Measurements from ENCODE around the gene ZNF680. TPM values are rescaled to one million over a fixed set of nuclear protein-coding genes. Genes with fewer than 3 reads are reported as not detected.
"Not testable (repeated sequence)": the region's sequence is repeated elsewhere in the genome, so short reads cannot be mapped to it uniquely, and the experiment has no call there.

ZNF680 gene
- total and polyA plus RNA-seq, 12 donors: 9.5 to 51.5 (median 26.8) TPM

DNA sequence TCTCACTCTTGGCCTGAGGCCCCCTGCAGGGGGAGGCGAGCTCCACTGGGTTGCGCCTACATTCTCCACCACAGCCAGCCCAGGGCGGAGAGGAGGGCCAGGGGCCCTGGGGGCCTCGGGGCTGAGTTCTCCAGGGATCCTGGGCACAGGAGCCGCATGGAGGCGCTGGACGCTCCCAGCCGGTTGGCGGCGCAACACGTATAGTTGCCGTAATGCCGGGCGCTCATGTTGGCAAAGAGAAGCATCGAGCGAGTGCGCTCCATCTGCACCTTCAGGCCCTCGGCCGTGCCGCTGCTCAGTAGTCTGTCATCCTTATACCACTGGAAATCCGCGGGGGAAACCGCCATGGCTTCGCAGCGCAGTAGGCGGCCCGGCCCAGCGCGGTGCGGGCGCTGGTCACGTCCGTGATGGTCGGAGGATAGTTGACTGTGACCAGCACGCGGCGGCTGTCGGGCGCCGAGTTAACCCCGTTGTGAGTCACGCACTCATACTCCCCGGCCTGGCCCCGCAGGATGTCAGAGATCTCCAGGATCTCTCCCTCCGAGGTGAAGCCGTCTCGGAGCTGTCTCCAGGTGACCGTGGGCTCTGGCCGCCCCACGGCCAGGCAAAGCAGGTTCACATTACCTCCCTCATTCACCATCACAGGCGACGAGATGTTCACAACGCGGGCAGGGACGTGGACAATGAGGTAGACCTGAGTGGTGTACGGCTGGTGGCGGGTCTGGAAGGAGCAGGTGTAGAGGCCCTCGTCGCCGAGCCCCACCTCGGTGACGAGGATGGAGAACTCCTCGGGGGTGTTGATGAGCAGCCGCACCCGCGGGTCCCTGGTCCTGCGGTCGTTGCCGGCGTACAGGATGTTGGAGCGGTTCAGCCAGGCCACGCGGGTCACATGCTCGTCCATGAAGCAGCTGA is 6.8 kb upstream of the ZNF680 start:
- peak overlapping the region in 2 of 4 donors; percentile 32 to 61 for H3K4me3 ChIP-seq
- intact Hi-C loops (cut with DNase I); H3K27me3 ChIP-seq; H3K36me3 ChIP-seq (replicated peaks in 1 of 2); H3K9me3 ChIP-seq (replicated peaks in 1 of 3); H3K27ac ChIP-seq: not testable (repeated sequence)
- TF ChIP-seq CTCF (IDR thresholded peaks at IDR 0.05): peak in 2 of 6 experiments; percentile 13 to 25
- H3K4me1 ChIP-seq (replicated peaks in 1 of 2): peaks cover 0 to 10% of the 10 kb centered on the region in 2 donors
- peak in 5 of 7 donors; percentile 29 to 64 (median 40) for DNase-seq
- 3 to 39% (median 6%) methylated on average over 4 to 74 of the region's 74 CpGs for WGBS, 4 donors

GRCh38 chr7:64562256-64562625 is 630 bp downstream of the ZNF680 start:
- intact Hi-C loops (cut with DNase I): no loop called here
- 5 to 14% (median 11%) methylated on average over 4 of the region's 4 CpGs for WGBS, 4 donors

DNA sequence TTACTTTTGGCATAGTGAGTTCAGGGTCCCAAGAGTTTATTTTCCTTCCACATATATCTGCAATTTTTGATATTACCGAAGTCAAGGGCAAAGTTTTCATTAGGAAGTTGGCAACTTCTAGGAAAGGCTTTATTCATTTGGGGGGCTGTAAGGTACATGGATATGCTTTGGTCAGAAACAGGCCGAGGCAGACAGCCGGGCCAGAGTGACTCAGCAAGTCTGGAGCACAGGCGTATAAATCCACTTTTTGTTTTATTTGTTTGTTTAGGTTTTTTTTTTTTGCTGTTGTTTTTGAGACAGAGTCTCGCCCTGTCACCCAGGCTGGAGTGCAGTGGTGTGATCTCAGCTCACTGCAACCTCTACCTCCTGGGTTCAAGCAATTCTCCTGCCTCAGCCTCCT is 3.7 kb downstream of the ZNF680 start:
- intact Hi-C loops (cut with DNase I): no loop called here
- H3K27ac ChIP-seq: peak overlapping the region; percentile 18 to 82 (median 63)
- peak overlapping the region in 1 of 4 donors; percentile 33 for H3K4me3 ChIP-seq
- TF ChIP-seq POLR2A (IDR thresholded peaks at IDR 0.05) (no peak), CTCF (IDR thresholded peaks at IDR 0.05) (no peak)
- peak in 6 of 7 donors; percentile 43 to 63 (median 53) for DNase-seq
- no peaks in the 10 kb centered on the region for H3K9me3 ChIP-seq (replicated peaks in 1 of 3)
- no peaks in the 10 kb centered on the region for H3K27me3 ChIP-seq
- H3K4me1 ChIP-seq (replicated peaks in 1 of 2): peaks cover 28 to 53% of the 10 kb centered on the region in 2 donors
- no peaks in the 10 kb centered on the region for H3K36me3 ChIP-seq (replicated peaks in 1 of 2)
- WGBS, 4 donors: 23 to 41% (median 25%) methylated on average over 5 of the region's 5 CpGs

More at GRCh38 chr7:64562256-64562625, 630 bp downstream of the ZNF680 start:
- H3K4me3 ChIP-seq: peak overlapping the region in 3 of 4 donors; percentile 69 to 82 (median 81)
- H3K27me3 ChIP-seq: no peaks in the 10 kb centered on the region
- no peaks in the 10 kb centered on the region for H3K9me3 ChIP-seq (replicated peaks in 1 of 3)
- DNase-seq: no peak
- H3K27ac ChIP-seq: peak overlapping the region; percentile 82 to 97 (median 96)
- peaks cover 21 to 43% of the 10 kb centered on the region in 2 donors for H3K4me1 ChIP-seq (replicated peaks in 1 of 2)
- H3K36me3 ChIP-seq (replicated peaks in 1 of 2): no peaks in the 10 kb centered on the region
- TF ChIP-seq CTCF (IDR thresholded peaks at IDR 0.05) (no peak), POLR2A (IDR thresholded peaks at IDR 0.05) (no peak)

DNA sequence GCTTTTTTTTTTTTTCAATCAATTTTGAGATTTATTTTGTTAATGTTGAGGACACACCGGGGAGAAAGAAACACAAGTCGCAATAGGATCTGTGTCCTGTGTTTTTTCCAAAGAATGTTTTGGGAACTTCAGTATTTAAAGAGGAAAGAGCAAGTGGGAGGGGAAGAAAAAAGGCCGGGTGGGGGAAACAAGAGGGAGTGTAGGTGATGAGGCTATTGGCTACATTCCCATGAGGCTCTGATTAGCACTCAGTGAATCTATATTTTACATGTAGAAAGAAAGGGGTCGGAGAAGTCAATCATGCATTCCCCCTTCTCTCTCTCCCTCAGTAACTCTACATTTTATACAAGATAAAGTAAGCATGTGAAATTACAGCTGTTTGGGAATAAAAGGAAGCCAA is 4.1 kb downstream of the ZNF680 start:
- peaks cover 28 to 53% of the 10 kb centered on the region in 2 donors for H3K4me1 ChIP-seq (replicated peaks in 1 of 2)
- intact Hi-C loops (cut with DNase I): no loop called here
- H3K27ac ChIP-seq: peak overlapping the region; percentile 18 to 82 (median 63)
- no peaks in the 10 kb centered on the region for H3K9me3 ChIP-seq (replicated peaks in 1 of 3)
- DNase-seq: peak in 1 of 7 donors; percentile 32
- no peaks in the 10 kb centered on the region for H3K27me3 ChIP-seq
- TF ChIP-seq CTCF (IDR thresholded peaks at IDR 0.05) (no peak), POLR2A (IDR thresholded peaks at IDR 0.05) (no peak)
- H3K36me3 ChIP-seq (replicated peaks in 1 of 2): no peaks in the 10 kb centered on the region
- 28 to 36% (median 31%) methylated on average over 4 of the region's 4 CpGs for WGBS, 4 donors
- peak overlapping the region in 2 of 4 donors; percentile 5 to 33 for H3K4me3 ChIP-seq

Data from adrenal gland (tissue), 12 donors.